ENCODE measurements around the gene SLC37A4.
"Not testable (repeated sequence)": the region's sequence is repeated elsewhere in the genome, so short reads cannot be mapped to it uniquely, and the experiment has no call there.

The SLC37A4 gene

GRCh38 chr11:119021631-119022030 is 9.0 kb downstream of the SLC37A4 start:
- ChIA-PET POLR2A (ENCODE audit: low non-redundant PET) (no interaction called here), CTCF (no interaction called here)
- DNase-seq (ENCODE audit: low spot score) = no peak
- TF ChIP-seq CTCF (conservative IDR thresholded peaks at IDR 0.05; ENCODE audit: low read depth) = no peak
- peak overlapping the region; percentile 44; the same call in 1 of the 2 replicates for H3K27ac ChIP-seq

GRCh38 chr11:119019996-119020395 is 10.7 kb downstream of the SLC37A4 start:
- no peak for TF ChIP-seq CTCF (conservative IDR thresholded peaks at IDR 0.05; ENCODE audit: low read depth)
- no peak for DNase-seq (ENCODE audit: low spot score)
- ChIA-PET CTCF (interaction anchor here (0.8 kb wide), 1 partner anchor 132 kb away, joined by 4 read pairs; no protein-coding TSS in a partner anchor), POLR2A (ENCODE audit: low non-redundant PET) (no interaction called here)
- peak overlapping the region; percentile 38 for H3K27ac ChIP-seq

- TF ChIP-seq CTCF (conservative IDR thresholded peaks at IDR 0.05; ENCODE audit: low read depth) = no peak
- peak within 1 kb of the TSS; percentile 99 for H3K27ac ChIP-seq
- POLR2A ChIA-PET (ENCODE audit: low non-redundant PET) = no interaction called here
- CTCF ChIA-PET = interaction anchor here (0.5 to 1.0 kb wide), 2 partner anchors 12 to 309 kb away, joined by 3 to 4 read pairs; partner anchors contain the start of gene SLC37A4
- DNase-seq (ENCODE audit: low spot score) = peak; percentile 91
Observed at GRCh38 chr11:119018074-119018938, 12.4 kb downstream of the SLC37A4 start, which contains the start of the genes RPS25 and TRAPPC4. TSS of gene RPS25 (minus strand) at chr11:119018343. CDS start at chr11:119018284, 59 bp downstream. TSS of gene TRAPPC4 (plus strand) at chr11:119018766. CDS start at chr11:119018796, 30 bp downstream.

- POLR2A ChIA-PET (ENCODE audit: low non-redundant PET); H3K27ac ChIP-seq; DNase-seq (ENCODE audit: low spot score): not testable (repeated sequence)
- CTCF ChIA-PET = interaction anchor here (0.6 kb wide), 1 partner anchor 248 kb away, joined by 3 read pairs; no protein-coding TSS in a partner anchor
Observed at GRCh38 chr11:119017377-119017776, 13.3 kb downstream of the SLC37A4 start.

GRCh38 chr11:119016216-119017009 is 14.3 kb downstream of the SLC37A4 start:
- ChIA-PET CTCF (interaction anchor here (0.5 to 1.2 kb wide), 4 partner anchors 17 to 387 kb away, joined by 3 to 4 read pairs (median 3); no protein-coding TSS in a partner anchor), POLR2A (ENCODE audit: low non-redundant PET) (interaction anchor here (0.6 kb wide), 1 partner anchor 21 kb away, joined by 4 read pairs; no protein-coding TSS in a partner anchor)
- peak overlapping the region; percentile 62 for H3K27ac ChIP-seq
- no peak for TF ChIP-seq CTCF (conservative IDR thresholded peaks at IDR 0.05; ENCODE audit: low read depth)
- no peak for DNase-seq (ENCODE audit: low spot score)

- ChIA-PET POLR2A (ENCODE audit: low non-redundant PET) (interaction anchor here (0.7 kb wide), 1 partner anchor 13 kb away, joined by 3 read pairs; no protein-coding TSS in a partner anchor), CTCF (interaction anchor here (0.6 to 1.2 kb wide), 4 partner anchors 16 to 386 kb away, joined by 3 to 4 read pairs (median 4); no protein-coding TSS in a partner anchor)
- peak overlapping the region; percentile 48; the same call in 1 of the 2 replicates for H3K27ac ChIP-seq
- DNase-seq (ENCODE audit: low spot score) = no peak
- TF ChIP-seq CTCF (conservative IDR thresholded peaks at IDR 0.05; ENCODE audit: low read depth) = no peak
Observed at GRCh38 chr11:119015054-119015611, 15.5 kb downstream of the SLC37A4 start.

All from RWPE1 (cell line).